K562 (cell line): ENCODE results near the gene MAP4K4. TPM values are rescaled to one million over a fixed set of nuclear protein-coding genes. Genes with fewer than 3 reads are reported as not detected.

Experiments used
- ATAC-seq: fragments of 200-7000 bp; cut with Tn5 transposase; 3 replicates; pipeline ENCODE4 v1.9.1; 2020; ENCODE audit warnings: moderate library complexity
- BruUV-seq: library from RNA; stranded (reverse); fragments of 400-500 nt; replicated peaks from 2 replicates; lab custom pipeline; 2021; lab: Mats Ljungman, UMichigan
- CTCF ChIA-PET: fragments of 300-600 bp; formaldehyde crosslinking; extraction: SDS; loops from one replicate; lab custom pipeline; 2021; ENCODE audit warnings: low intra/inter-chr PET ratio; lab: Yijun Ruan, JAX
- POLR2A ChIA-PET: fragments of 300-600, 350-650 bp; sonication (Branson Sonifier 250); formaldehyde crosslinking; extraction: SDS; loops from one replicate; lab custom pipeline; 2021; ENCODE audit warnings: antibody characterized with exemption, inconsistent platforms; lab: Yijun Ruan, JAX
- DNase-seq, 4 experiments: peaks; one replicate each; pipeline versions ENCODE4 v3.0.0 to v3.0.0-alpha.2; 2011 to 2018; ENCODE audit warnings: low spot score in 3 of 4, mixed read lengths in 3 of 4; ENCODE audit errors: extremely low read depth in 1 of 4
- FAIRE-seq: peaks from 2 replicates; lab custom pipeline; 2011; peaks lifted over from hg19 to GRCh38; lab: Jason Lieb, UNC
- H2AFZ ChIP-seq: 2 replicates; pipeline ENCODE4 v1.6.0; 2011; ENCODE audit warnings: low read depth, low read length, control low read depth, inconsistent platforms
- H3K27ac ChIP-seq: fragments of 200-600 bp; 3 replicates; pipeline ENCODE4 v1.8.0; 2011; ENCODE audit warnings: low read depth, mild to moderate bottlenecking, control low read depth, inconsistent platforms, low read length, moderate library complexity, mixed read lengths; ENCODE audit errors: extremely low read depth
- H3K27me3 ChIP-seq, 2 experiments: fragments of 300-600 bp in 1 of 2; 2 replicates in 1 of 2; 3 replicates in 1 of 2; pipeline versions ENCODE4 v1.6.0 to v1.8.0; 2011; ENCODE audit warnings: inconsistent platforms in 2 of 2, low read length in 2 of 2, mild to moderate bottlenecking in 1 of 2, mixed read lengths in 1 of 2, moderate library complexity in 1 of 2; ENCODE audit not compliant: control insufficient read depth in 2 of 2, insufficient read depth in 2 of 2
- H3K36me3 ChIP-seq: fragments of 300-600 bp; 3 replicates; pipeline ENCODE4 v1.8.0; 2011; ENCODE audit warnings: mild to moderate bottlenecking, low read length, inconsistent platforms; ENCODE audit not compliant: control insufficient read depth, insufficient read depth
- H3K4me1 ChIP-seq, 2 experiments: fragments of 200-600 bp in 1 of 2; replicated peaks in 1 of 2; 2 replicates in 1 of 2; 3 replicates in 1 of 2; pipeline versions ENCODE4 v1.5.1 to v1.8.0; 2011; ENCODE audit warnings: inconsistent platforms in 2 of 2, low read length in 2 of 2, mild to moderate bottlenecking in 1 of 2, mixed read lengths in 1 of 2, moderate library complexity in 1 of 2; ENCODE audit not compliant: control insufficient read depth in 2 of 2, insufficient read depth in 2 of 2
- H3K4me2 ChIP-seq: 2 replicates; pipeline ENCODE4 v1.6.1; 2011; ENCODE audit warnings: low read length, control low read depth, inconsistent platforms, mixed read lengths; ENCODE audit not compliant: insufficient read depth
- H3K4me3 ChIP-seq: fragments of 200-600 bp; sonication (generic), shearing (Covaris generic); 2 replicates; pipeline ENCODE4 v1.5.1; 2016; ENCODE audit warnings: control low read depth, inconsistent platforms
- H3K79me2 ChIP-seq: fragments of 200-600 bp; 3 replicates; pipeline ENCODE4 v1.8.0; 2011; ENCODE audit warnings: low read length, inconsistent platforms; ENCODE audit not compliant: control insufficient read depth, insufficient read depth
- H3K9ac ChIP-seq, 2 experiments: 2 replicates each; pipeline versions ENCODE4 v1.6.0 to v1.6.1; 2011; ENCODE audit warnings: low read depth in 2 of 2, low read length in 2 of 2, control low read depth in 1 of 2, inconsistent platforms in 1 of 2, mild to moderate bottlenecking in 1 of 2, mixed read lengths in 1 of 2; ENCODE audit not compliant: insufficient read depth in 1 of 2
- H3K9me1 ChIP-seq: one replicate; pipeline ENCODE4 v1.6.0; 2011; ENCODE audit warnings: inconsistent platforms, mild to moderate bottlenecking, low read length, moderate library complexity; ENCODE audit not compliant: control insufficient read depth, insufficient read depth
- H3K9me3 ChIP-seq: replicated peaks from 2 replicates; pipeline ENCODE4 v1.5.1; 2011; ENCODE audit warnings: low read depth, low read length, inconsistent platforms; ENCODE audit not compliant: control insufficient read depth, insufficient read depth
- H4K20me1 ChIP-seq: replicated peaks from 2 replicates; pipeline ENCODE4 v1.6.1; 2011; ENCODE audit warnings: low read length, inconsistent platforms, mixed read lengths; ENCODE audit not compliant: control insufficient read depth, insufficient read depth
- CEBPB ChIP-seq: fragments of 450-650 bp; IDR thresholded peaks from 2 replicates; pipeline ENCODE4 v1.6.1; 2016; ENCODE audit warnings: missing genetic modification characterization, missing compliant biosample characterization
- CEBPG ChIP-seq, 3 experiments: fragments of 200-800 bp in 1 of 3; sonication (Bioruptor generic) in 1 of 3; sonication (generic) in 1 of 3; formaldehyde crosslinking in 1 of 3; IDR thresholded peaks in 2 of 3; conservative IDR thresholded peaks in 1 of 3; 2 replicates each; pipeline versions ENCODE4 v1.6.1 to v1.8.0; 2016 to 2022; ENCODE audit warnings: missing compliant biosample characterization in 2 of 3, missing genetic modification characterization in 2 of 3, mild to moderate bottlenecking in 1 of 3, missing genetic modification reagents in 1 of 3
- FOSL1 ChIP-seq: fragments of 200-800 bp; sonication (Bioruptor generic); conservative IDR thresholded peaks from 2 replicates; pipeline ENCODE4 v1.6.1; 2016; ENCODE audit warnings: missing genetic modification characterization, missing compliant biosample characterization
- GTF2E2 ChIP-seq: fragments of 200-800 bp; sonication (Bioruptor generic); IDR thresholded peaks from 2 replicates; pipeline ENCODE4 v1.6.1; 2016; ENCODE audit warnings: missing genetic modification characterization, missing compliant biosample characterization
- HNRNPK ChIP-seq: fragments of 200-400 bp; formaldehyde crosslinking; IDR thresholded peaks from one replicate; pipeline ENCODE4 v1.6.1; 2018; ENCODE audit warnings: mild to moderate bottlenecking, low read depth, low read length; ENCODE audit not compliant: poor library complexity, severe bottlenecking
- IRF9 ChIP-seq: fragments of 450-650 bp; IDR thresholded peaks from 2 replicates; pipeline ENCODE4 v1.6.1; 2016; ENCODE audit warnings: missing biosample characterization, missing genetic modification characterization
- MED1 ChIP-seq: sonication (generic); formaldehyde crosslinking; IDR thresholded peaks from 2 replicates; pipeline ENCODE4 v1.8.1; 2023; ENCODE audit warnings: missing genetic modification reagents, borderline replicate concordance
- NR4A1 ChIP-seq, 2 experiments: fragments of 250-450 bp in 1 of 2; fragments of 450-650 bp in 1 of 2; sonication (Bioruptor Pico) in 1 of 2; IDR thresholded peaks; 2 replicates each; pipeline versions ENCODE4 v1.4.0 to v1.6.1; 2016 to 2020; ENCODE audit warnings: mild to moderate bottlenecking in 2 of 2, missing compliant biosample characterization in 1 of 2, missing genetic modification characterization in 1 of 2, moderate library complexity in 1 of 2
- SMAD4 ChIP-seq: fragments of 250-450 bp; sonication (Bioruptor Pico); conservative IDR thresholded peaks from 2 replicates; pipeline ENCODE4 v1.8.0; 2021; ENCODE audit warnings: inconsistent platforms, mild to moderate bottlenecking, moderate library complexity
- SMC3 ChIP-seq: conservative IDR thresholded peaks from 2 replicates; pipeline ENCODE4 v1.6.1; 2011; ENCODE audit warnings: low read depth, low read length, improper control_type of control experiment; ENCODE audit not compliant: insufficient read depth
- TAF1 ChIP-seq: IDR thresholded peaks from 2 replicates; pipeline ENCODE4 v1.6.1; 2011; ENCODE audit warnings: mild to moderate bottlenecking, low read length, moderate library complexity; ENCODE audit not compliant: insufficient read depth, control insufficient read depth, severe bottlenecking; ENCODE audit errors: extremely low read depth
- TAF15 ChIP-seq: fragments of 200-400 bp; formaldehyde crosslinking; IDR thresholded peaks from 2 replicates; pipeline ENCODE4 v1.6.1; 2017; ENCODE audit warnings: mild to moderate bottlenecking, low read depth, low read length, moderate library complexity
- ZNF444 ChIP-seq: fragments of 250-450 bp; sonication (Bioruptor Pico); IDR thresholded peaks from 2 replicates; pipeline ENCODE4 v1.4.0; 2020; ENCODE audit warnings: mild to moderate bottlenecking, moderate library complexity
- ZNF76 ChIP-seq: fragments of 250-450 bp; sonication (Bioruptor Pico); IDR thresholded peaks from 2 replicates; pipeline ENCODE4 v1.4.0; 2020; ENCODE audit warnings: mild to moderate bottlenecking, moderate library complexity, borderline replicate concordance
- WGBS: fragments of 100-300 bp; shearing (Covaris generic); methylation state at CpG from one replicate; pipeline ENCODE4 v1.1.6; 2016; ENCODE audit warnings: low coverage, mixed read lengths; ENCODE audit not compliant: insufficient coverage; ENCODE audit errors: missing lambda C conversion rate; 5-methylcytosine and 5-hydroxymethylcytosine counted together
- in situ Hi-C: fragments of 300-500 bp; cut with MboI; formaldehyde crosslinking; loops from 4 replicates; pipeline ENCODE4 v1.15.0; 2018; ENCODE audit warnings: inconsistent platforms, mixed read lengths
- intact Hi-C: fragments of 100-400 bp; cut with micrococcal nuclease; formaldehyde crosslinking; loops from 2 replicates; pipeline ENCODE4 v1.14.2; 2022
- polyA plus RNA-seq, 8 experiments: library from polyadenylated mRNA; depleted of rRNA in 4 of 8; stranded (reverse) in 5 of 8; unstranded in 3 of 8; fragments of >200 nt; fragmentation: Nextera tagmentation in 2 of 8; fragmentation: Illumina TruSeq in 1 of 8; extraction: Ambion mirVana in 2 of 8; extraction: Trizol in 1 of 8; gene quantifications; 2 replicates each; pipeline versions ENCODE4 v1.2.1 to v1.2.3, GENCODE V29; 2011 to 2014; ENCODE audit warnings: inconsistent platforms in 1 of 8, missing spikeins in 1 of 8
- total RNA-seq, 7 experiments: library from RNA; depleted of rRNA in 6 of 7; stranded (reverse); fragments of >200 nt in 6 of 7; fragmentation: Illumina TruSeq in 2 of 7; extraction: Trizol in 2 of 7; gene quantifications; 2 replicates each; pipeline versions ENCODE4 v1.2.1 to v1.2.3, GENCODE V29; 2011 to 2021; ENCODE audit warnings: low replicate concordance in 1 of 7
- TF ChIP-seq, protein P1 (sequence below), 2 experiments: fragments of 450-650 bp in 1 of 2; sonication (generic) in 1 of 2; formaldehyde crosslinking in 1 of 2; IDR thresholded peaks in 1 of 2; conservative IDR thresholded peaks in 1 of 2; 2 replicates each; pipeline versions ENCODE4 v1.6.1 to v1.8.1; 2016 to 2023; ENCODE audit warnings: mild to moderate bottlenecking in 2 of 2, moderate library complexity in 2 of 2, inconsistent platforms in 1 of 2, missing genetic modification reagents in 1 of 2

Gene MAP4K4
- total and polyA plus RNA-seq, 9 of the 15 experiments (the other 6 are each of a cell fraction or from before 2014, with no cell fraction given) = 7.6 to 76.4 (median 50.6) TPM

DNA sequence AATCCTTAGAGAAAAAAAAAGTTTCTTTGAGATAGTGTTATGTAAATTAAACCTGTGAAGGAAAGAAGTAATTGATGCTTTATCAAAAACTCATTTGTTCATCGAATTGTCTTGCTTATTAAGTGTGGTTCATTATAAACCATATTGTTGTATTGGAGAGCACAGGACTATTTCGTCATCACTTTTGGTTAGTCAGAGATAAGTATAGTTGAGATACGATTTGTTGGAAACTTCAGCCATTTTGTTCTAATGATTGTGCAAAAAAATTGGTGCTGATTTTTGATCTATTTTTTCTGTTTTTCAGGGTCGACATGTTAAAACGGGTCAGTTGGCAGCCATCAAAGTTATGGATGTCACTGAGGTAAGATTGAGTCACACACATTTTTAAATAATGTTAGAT lies 92.9 kb downstream of the MAP4K4 start:
- Histone ChIP-seq H3K27ac (no peak overlapping the region), H3K9me3 (no peaks in the 10 kb centered on the region), H4K20me1 (0 out of 2 replicates have a peak, but pooled peaks cover 9% of the 10 kb centered on the region), H3K4me2 (no peak overlapping the region), H3K36me3 (peaks cover 16% of the 10 kb centered on the region; the same call in 2 of the 3 replicates), H3K9me1 (no peaks in the 10 kb centered on the region), H3K4me1 (no peaks in the 10 kb centered on the region; a peak in 1 of 5 replicates), H3K9ac (no peak overlapping the region), H2AFZ (no peak overlapping the region), H3K27me3 (no peaks in the 10 kb centered on the region), H3K79me2 (peaks cover 34% of the 10 kb centered on the region), H3K4me3 (no peak overlapping the region)
- WGBS = 67% methylated on average over 5 of the region's 5 CpGs
- FAIRE-seq = no peak
- DNase-seq = no peak
- CTCF ChIA-PET = no interaction called here
- in situ Hi-C loops = no loop called here
- ATAC-seq = no peak
- no TSS peak for BruUV-seq
- POLR2A ChIA-PET = no interaction called here
- intact Hi-C loops = no loop called here
- TF ChIP-seq NR4A1 (CRISPR knock-in tag; IDR thresholded peaks at IDR 0.05) (no peak), NR4A1 (tag; IDR thresholded peaks at IDR 0.05) (no peak), FOSL1 (tag) (0 out of 2 replicates have a peak, but pooled peaks have one; percentile 14), SMC3 (no peak), CEBPB (tag) (peak; percentile 86), ZNF76 (no peak), ZNF444 (CRISPR knock-in tag) (no peak), IRF9 (tag) (peak; percentile 48; the same call in 1 of the 2 replicates), SMAD4 (CRISPR knock-in tag) (no peak), GTF2E2 (tag) (no peak), TAF1 (no peak), TAF15 (no peak), MED1 (no peak), CEBPG (CRISPR knock-in tag; IDR thresholded peaks at IDR 0.05) (no peak), CEBPG (tag; conservative IDR thresholded peaks at IDR 0.05 in 1 of 2, IDR thresholded peaks at IDR 0.05 in 1 of 2) (peak; percentile 70 to 74), HNRNPK (no peak)
- TF ChIP-seq, protein P1, sequence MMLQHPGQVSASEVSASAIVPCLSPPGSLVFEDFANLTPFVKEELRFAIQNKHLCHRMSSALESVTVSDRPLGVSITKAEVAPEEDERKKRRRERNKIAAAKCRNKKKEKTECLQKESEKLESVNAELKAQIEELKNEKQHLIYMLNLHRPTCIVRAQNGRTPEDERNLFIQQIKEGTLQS (IDR thresholded peaks at IDR 0.05) = peak; percentile 82
- TF ChIP-seq, protein P1 (CRISPR knock-in tag; conservative IDR thresholded peaks at IDR 0.05) = no peak
